Esophagus squamous epithelium (tissue), 5 donors: ENCODE results near the gene TRUB1. TPM values are rescaled to one million over a fixed set of nuclear protein-coding genes. Genes with fewer than 3 reads are reported as not detected.

Experiments
- DNase-seq: peaks from one replicate; lab custom pipeline; 2025; lab: John Stamatoyannopoulos, UW
- H3K27ac ChIP-seq, 4 donors: fragments of 200-600 bp; sonication (generic); one replicate each; pipeline ENCODE4 v1.5.1; 2016 to 2019; ENCODE audit warnings: mild to moderate bottlenecking in 1 of 4
- H3K27me3 ChIP-seq, 4 donors: fragments of 200-600 bp; sonication (generic); 1 replicate in 3 of 4; 2 replicates in 1 of 4; pipeline versions ENCODE4 v1.5.1 to v1.6.0; 2017 to 2021; ENCODE audit warnings: antibody characterized with exemption in 1 of 4
- H3K36me3 ChIP-seq, 3 donors: fragments of 200-600 bp; sonication (generic); one replicate each; pipeline ENCODE4 v1.5.1; 2016 to 2019
- H3K4me1 ChIP-seq, 3 donors: fragments of 200-600 bp; sonication (generic); one replicate each; pipeline ENCODE4 v1.5.1; 2017 to 2019
- H3K4me3 ChIP-seq, 4 donors: fragments of 200-600 bp; sonication (generic); 1 replicate in 3 of 4; 2 replicates in 1 of 4; pipeline ENCODE4 v1.5.1; 2016 to 2019; ENCODE audit warnings: mild to moderate bottlenecking in 2 of 4, moderate library complexity in 1 of 4
- H3K9me3 ChIP-seq, 3 donors: fragments of 200-600 bp; sonication (generic); one replicate each; pipeline ENCODE4 v1.5.1; 2016 to 2019
- CTCF ChIP-seq, 6 experiments: fragments of 450-650 bp in 4 of 6; fragments of 200-600 bp in 2 of 6; sonication (generic) in 2 of 6; IDR thresholded peaks; one replicate each; pipeline ENCODE4 v1.5.1; 2016 to 2019; ENCODE audit warnings: antibody characterized with exemption in 6 of 6, mild to moderate bottlenecking in 4 of 6, moderate library complexity in 4 of 6
- POLR2A ChIP-seq, 4 donors: fragments of 450-650 bp; IDR thresholded peaks; one replicate each; pipeline ENCODE4 v1.6.1; 2017; ENCODE audit warnings: antibody characterized with exemption in 4 of 4, mild to moderate bottlenecking in 4 of 4, moderate library complexity in 3 of 4
- WGBS, 2 donors: methylation state at CpG; one replicate each; pipeline ENCODE4 v1.1.5; 2018; 5-methylcytosine and 5-hydroxymethylcytosine counted together
- intact Hi-C: fragments of 100-400 bp; cut with DNase I; formaldehyde crosslinking; loops from one replicate; pipeline ENCODE4 v1.15.0; 2022
- total RNA-seq, 4 donors: library from RNA; depleted of rRNA; stranded (reverse); fragments of >200 nt; gene quantifications; one replicate each; pipeline ENCODE4 v1.1.0, GENCODE V29; 2016
- donor health status: DM: yes; HTN: yes; CAD: no.

The TRUB1 gene
- total RNA-seq, 4 donors from 2014 or later = 11.0 to 20.6 (median 17.2) TPM

GRCh38 chr10:114922003-114922402 is 16.0 kb upstream of the TRUB1 start:
- Histone ChIP-seq H3K36me3 (no peaks in the 10 kb centered on the region), H3K27me3 (peaks cover 0 to 5% (median 0%) of the 10 kb centered on the region in 4 donors), H3K9me3 (no peaks in the 10 kb centered on the region), H3K4me3 (no peak overlapping the region), H3K4me1 (no peaks in the 10 kb centered on the region), H3K27ac (no peak overlapping the region)
- TF ChIP-seq POLR2A (IDR thresholded peaks at IDR 0.05) = no peak
- TF ChIP-seq CTCF (IDR thresholded peaks at IDR 0.05) = no peak
- 67 to 75% methylated on average over 4 of the region's 4 CpGs for WGBS, 2 donors
- DNase-seq = no peak
- intact Hi-C loops = no loop called here

- Histone ChIP-seq H3K4me1 (no peaks in the 10 kb centered on the region), H3K4me3 (no peak overlapping the region), H3K9me3 (no peaks in the 10 kb centered on the region), H3K27ac (no peak overlapping the region), H3K36me3 (no peaks in the 10 kb centered on the region), H3K27me3 (peaks cover 0 to 5% (median 0%) of the 10 kb centered on the region in 4 donors)
- intact Hi-C loops = no loop called here
- no peak for DNase-seq
- WGBS, 2 donors = 78 to 90% methylated on average over 2 of the region's 2 CpGs
- TF ChIP-seq CTCF (IDR thresholded peaks at IDR 0.05) (no peak), POLR2A (IDR thresholded peaks at IDR 0.05) (no peak)
Observed at GRCh38 chr10:114923551-114923950, 14.4 kb upstream of the TRUB1 start.

- intact Hi-C loops = no loop called here
Observed at GRCh38 chr10:114925587-114926586, 12.1 kb upstream of the TRUB1 start.

GRCh38 chr10:114928818-114929217 is 9.2 kb upstream of the TRUB1 start:
- Histone ChIP-seq H3K4me1 (peaks cover 0 to 7% (median 0%) of the 10 kb centered on the region in 3 donors), H3K36me3 (no peaks in the 10 kb centered on the region), H3K27me3 (peaks cover 0 to under 1% (median 0%) of the 10 kb centered on the region in 4 donors), H3K9me3 (peaks cover 0 to 3% (median 0%) of the 10 kb centered on the region in 3 donors), H3K27ac (no peak overlapping the region), H3K4me3 (no peak overlapping the region)
- no peak for DNase-seq
- 51 to 72% methylated on average over 2 of the region's 2 CpGs for WGBS, 2 donors
- intact Hi-C loops = no loop called here
- TF ChIP-seq CTCF (IDR thresholded peaks at IDR 0.05) (no peak), POLR2A (IDR thresholded peaks at IDR 0.05) (no peak)

More at GRCh38 chr10:114925587-114926586, 12.1 kb upstream of the TRUB1 start:
- no peak for DNase-seq
- Histone ChIP-seq H3K4me1 (no peaks in the 10 kb centered on the region), H3K4me3 (no peak overlapping the region), H3K9me3 (no peaks in the 10 kb centered on the region), H3K27ac (no peak overlapping the region), H3K27me3 (peaks cover 0 to 5% (median 0%) of the 10 kb centered on the region in 4 donors), H3K36me3 (no peaks in the 10 kb centered on the region)
- TF ChIP-seq CTCF (IDR thresholded peaks at IDR 0.05) (no peak), POLR2A (IDR thresholded peaks at IDR 0.05) (no peak)
- WGBS, 2 donors = 53 to 59% methylated on average over 3 of the region's 3 CpGs

GRCh38 chr10:114930320-114930719 is 7.7 kb upstream of the TRUB1 start:
- Histone ChIP-seq H3K27me3 (no peaks in the 10 kb centered on the region), H3K4me3 (no peak overlapping the region), H3K4me1 (peaks cover 0 to 11% (median 0%) of the 10 kb centered on the region in 3 donors), H3K27ac (no peak overlapping the region), H3K9me3 (peaks cover 0 to 3% (median 0%) of the 10 kb centered on the region in 3 donors), H3K36me3 (no peaks in the 10 kb centered on the region)
- 66 to 80% methylated on average over 4 of the region's 4 CpGs for WGBS, 2 donors
- intact Hi-C loops = no loop called here
- no peak for DNase-seq
- TF ChIP-seq CTCF (IDR thresholded peaks at IDR 0.05) = no peak
- no peak for TF ChIP-seq POLR2A (IDR thresholded peaks at IDR 0.05)
